GM19467 (cell line): ENCODE measurements around the gene ATP8B4.

ENCODE experiments used
- ATAC-seq: cut with Tn5 transposase; IDR thresholded peaks from one replicate; pipeline ENCODE4 v1.9.1; 2021; ENCODE audit warnings: mild to moderate bottlenecking, moderate library complexity; ENCODE audit not compliant: unreplicated experiment

The ATP8B4 gene

DNA sequence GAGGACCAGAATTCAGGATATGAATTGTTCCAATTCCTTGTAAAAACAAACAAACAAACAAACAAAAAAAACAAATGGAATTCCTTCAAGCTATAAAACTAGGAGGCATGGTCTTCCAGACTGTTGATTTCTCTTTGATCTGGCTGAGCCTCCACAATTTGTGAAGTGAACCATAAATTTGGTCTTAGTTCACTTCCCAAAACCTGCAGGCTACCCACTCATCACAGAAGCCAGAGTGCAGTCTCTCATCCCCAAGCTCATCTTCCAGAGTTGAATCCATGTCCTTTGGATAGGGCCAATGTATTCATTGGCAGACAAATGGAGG is 294.3 kb downstream of the ATP8B4 start:
- ATAC-seq = no peak

DNA sequence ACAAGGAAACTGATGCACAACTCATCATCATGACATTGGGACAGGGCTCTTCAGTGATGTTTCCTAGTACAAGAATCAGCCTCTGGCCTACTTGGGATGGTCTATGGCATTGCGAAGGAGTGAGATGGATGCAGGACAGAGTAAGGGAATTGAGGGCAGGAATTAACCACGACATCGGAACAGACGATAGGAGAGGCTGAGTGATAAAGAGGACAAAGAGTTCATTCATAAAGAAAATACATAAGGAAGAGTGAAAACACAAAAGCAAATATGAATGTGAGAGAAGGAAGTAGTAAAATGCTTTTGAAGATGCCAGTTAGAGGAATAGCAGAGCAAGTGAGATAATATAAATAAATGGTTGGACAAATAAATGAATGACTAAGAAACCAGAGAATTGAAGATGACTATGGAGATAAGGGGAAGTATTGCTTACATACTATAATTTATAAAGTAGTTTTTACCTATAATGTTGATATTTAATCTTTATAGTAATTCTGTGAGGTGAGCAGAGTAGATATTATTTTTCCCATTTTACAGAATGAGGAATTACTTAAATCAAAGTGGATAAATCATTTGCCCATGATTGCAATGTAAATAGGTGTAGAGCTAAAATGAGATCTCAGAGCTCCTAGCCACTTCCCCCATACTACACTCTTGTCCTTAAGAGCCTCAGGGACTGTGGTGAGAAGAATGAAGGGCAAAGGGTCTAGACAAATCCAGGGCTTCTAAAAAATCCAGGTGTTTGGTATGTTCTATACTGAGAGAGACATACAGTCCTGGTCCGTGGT is 294.9 kb downstream of the ATP8B4 start:
- ATAC-seq = no peak

DNA sequence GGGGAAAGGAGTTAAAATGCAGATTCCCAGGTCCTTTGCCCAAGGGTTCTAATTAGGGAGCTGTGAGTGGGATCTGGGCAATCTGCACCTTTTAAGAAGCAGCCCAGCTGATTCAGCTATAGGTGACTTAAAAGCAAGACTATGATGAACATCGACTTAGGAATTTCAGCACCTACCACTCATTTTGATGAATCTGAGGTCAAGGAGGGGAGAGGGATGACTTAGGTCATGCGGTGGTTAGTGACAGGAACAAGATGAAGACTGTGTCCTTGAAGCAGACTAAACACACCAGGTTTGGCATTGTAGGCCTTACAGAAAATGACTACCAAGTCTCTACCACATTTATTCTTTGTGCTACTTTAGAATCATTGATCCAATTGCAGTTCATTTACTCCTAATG is 301.9 kb downstream of the ATP8B4 start:
- ATAC-seq = no peak

DNA sequence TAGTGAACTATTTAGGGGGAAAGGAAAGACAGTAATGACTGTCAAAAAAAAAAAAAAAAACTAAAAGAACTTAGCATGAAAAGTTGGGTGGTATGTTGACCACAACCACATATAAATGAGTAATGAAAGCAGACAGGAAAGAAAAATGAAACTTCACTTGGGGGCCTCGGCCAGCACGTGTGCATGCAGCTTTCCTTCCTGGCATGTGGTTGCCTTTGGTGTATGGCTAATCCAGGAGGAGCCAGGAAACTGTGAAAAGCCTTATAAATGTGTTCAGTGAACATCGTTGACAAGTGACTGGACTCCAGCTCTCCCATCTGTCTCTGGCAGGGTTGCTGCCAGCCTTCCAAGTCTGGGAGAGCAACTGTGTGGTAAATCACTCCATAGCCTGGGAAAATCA is 303.1 kb downstream of the ATP8B4 start:
- ATAC-seq = peak; percentile 70

DNA sequence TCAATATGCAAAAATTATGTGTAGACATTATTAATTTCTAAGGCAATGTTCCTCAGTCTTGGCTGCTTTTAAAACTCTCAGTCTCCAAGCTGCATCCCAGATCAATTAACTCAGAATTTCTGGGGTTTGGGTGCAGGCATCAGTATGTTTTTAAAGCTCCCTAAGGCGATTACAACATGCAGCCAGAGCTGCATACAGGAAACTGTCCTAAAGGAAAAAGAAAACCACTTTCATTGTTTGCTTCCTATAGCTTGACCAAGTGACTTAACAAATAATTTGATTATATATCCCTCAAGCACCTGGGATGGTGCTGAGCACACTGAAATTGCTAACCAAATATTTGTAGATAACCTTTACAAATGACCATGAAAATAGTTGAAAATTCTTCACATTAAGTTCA is 303.5 kb downstream of the ATP8B4 start:
- ATAC-seq = no peak

DNA sequence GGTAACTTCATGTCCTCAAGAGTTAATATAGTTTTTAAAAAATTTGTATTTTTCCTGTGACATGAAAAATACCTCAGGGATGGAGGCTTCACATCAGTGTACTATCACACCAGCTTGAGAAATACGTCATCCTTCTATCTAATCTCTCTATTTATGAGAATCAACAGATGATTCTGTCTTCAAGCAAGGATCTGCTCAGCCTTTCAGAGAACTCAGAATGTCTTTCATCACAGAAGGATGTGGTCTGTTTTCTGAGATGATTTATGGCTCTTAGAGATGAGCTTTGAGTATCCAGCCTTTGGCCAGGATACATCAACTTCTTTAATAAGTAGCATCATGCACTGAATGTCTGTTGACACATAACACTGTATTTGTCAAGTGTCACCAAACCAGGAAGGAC is 304.3 kb downstream of the ATP8B4 start:
- no peak for ATAC-seq

DNA sequence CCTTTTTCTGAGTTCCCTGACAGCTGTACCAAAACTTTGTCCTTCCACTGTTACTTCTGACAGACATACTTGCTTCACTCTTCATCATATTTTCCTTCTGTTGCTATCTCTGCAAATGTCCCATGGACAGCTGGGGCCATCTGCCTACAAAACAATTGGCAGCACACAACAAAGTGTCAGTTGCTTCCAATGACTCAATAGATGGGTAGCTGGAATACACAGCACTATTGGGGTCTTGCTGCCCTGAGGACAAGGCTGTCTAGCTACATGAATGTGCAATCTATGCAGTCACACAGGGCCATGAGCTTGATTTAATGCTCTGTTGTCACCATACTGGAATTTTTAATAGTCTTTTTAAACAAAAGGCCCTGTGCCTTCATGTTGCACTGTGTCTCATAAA is 305.4 kb downstream of the ATP8B4 start:
- ATAC-seq = no peak

DNA sequence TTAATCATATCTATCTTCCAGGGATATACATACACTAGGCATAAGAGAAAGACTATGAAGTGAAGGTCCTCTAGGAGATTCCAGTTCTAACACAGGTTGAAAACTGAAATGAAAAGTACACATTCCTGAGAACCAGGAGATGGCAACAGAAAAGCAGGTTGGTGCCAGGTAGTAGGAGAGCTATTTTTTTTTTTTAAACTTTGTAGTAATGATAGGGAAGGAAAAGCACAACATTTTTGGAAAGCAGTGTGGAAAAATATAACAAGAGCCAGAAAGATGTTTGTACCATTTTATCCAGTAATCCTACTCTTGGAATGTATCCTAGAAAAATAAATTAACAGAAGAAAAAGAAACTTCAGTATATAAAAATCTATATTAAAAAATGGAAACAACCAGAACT is 308.3 kb downstream of the ATP8B4 start:
- no peak for ATAC-seq

DNA sequence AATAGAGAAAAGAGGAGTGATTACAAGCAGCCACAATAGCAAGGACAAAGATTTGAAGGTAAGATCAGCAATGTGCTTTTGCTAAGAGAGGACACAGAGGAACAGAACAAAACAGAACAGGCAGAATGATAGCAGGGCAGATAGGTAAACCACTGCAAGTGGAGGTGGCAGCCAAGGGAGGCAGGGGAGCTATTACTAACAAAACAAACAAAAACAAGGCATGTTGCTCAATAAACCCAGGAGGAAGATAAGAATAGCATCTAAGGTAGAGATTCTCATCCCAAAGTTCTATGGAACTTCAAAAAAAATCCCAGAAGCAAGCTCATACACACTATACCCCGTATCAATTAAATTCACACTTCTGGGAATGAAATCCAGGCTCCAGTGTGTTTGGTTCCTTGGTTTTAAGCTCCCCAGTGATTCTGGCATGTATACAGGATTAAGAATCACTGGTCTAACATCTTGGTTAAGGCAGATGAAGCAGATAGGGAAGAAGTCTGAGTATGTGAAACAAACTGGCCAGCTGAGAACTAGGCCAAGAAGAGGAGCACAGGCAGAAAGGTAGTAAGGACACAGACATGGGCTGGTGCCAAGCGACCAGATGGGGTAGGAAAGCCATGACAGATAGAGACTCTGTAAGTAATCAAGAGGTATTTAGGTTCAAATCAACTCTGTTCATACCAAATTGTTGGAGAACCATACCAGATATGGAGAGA is 309.0 kb downstream of the ATP8B4 start:
- ATAC-seq = no peak

DNA sequence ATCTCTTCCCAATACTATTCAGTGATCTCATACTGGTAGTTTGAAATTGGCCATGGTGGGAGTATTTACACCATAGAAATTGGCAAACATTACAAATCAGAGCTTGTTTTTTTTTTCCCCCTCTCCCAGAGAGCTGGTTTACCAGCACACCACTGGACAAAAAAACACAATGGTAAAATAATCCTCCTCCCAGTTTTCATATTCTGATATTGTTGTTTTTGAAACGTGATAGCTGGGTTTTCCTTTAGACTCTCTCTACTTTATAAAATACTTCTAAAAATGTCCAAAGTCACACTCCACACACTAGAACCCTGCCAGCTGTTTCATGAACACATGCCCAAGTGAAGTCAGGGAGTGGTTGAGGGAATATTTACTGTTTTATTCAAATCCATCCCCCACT is 310.7 kb downstream of the ATP8B4 start:
- ATAC-seq = no peak
